ENCODE measurements around the gene MRPL23.

DNA sequence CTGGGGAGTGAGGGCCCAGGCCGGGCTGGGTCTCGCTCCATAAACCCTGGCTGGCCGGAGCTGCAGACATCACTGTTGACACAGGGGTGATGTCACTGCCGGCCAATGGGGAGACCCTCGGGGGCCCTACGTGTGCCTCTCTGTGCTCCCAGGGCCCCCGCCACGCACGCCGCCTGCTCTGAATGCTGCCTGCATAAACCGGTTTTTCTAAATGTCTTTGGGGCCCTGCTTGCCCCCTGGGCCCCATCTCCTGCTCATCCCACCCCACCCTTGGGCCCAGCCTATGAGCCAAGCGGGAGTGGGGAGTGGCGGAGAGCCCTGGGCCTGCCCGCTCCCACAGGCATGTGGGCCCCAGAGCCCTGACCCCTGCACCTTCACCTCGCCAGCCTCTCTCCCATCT, 42.8 kb downstream of the MRPL23 start:
- TF ChIP-seq, protein P1, sequence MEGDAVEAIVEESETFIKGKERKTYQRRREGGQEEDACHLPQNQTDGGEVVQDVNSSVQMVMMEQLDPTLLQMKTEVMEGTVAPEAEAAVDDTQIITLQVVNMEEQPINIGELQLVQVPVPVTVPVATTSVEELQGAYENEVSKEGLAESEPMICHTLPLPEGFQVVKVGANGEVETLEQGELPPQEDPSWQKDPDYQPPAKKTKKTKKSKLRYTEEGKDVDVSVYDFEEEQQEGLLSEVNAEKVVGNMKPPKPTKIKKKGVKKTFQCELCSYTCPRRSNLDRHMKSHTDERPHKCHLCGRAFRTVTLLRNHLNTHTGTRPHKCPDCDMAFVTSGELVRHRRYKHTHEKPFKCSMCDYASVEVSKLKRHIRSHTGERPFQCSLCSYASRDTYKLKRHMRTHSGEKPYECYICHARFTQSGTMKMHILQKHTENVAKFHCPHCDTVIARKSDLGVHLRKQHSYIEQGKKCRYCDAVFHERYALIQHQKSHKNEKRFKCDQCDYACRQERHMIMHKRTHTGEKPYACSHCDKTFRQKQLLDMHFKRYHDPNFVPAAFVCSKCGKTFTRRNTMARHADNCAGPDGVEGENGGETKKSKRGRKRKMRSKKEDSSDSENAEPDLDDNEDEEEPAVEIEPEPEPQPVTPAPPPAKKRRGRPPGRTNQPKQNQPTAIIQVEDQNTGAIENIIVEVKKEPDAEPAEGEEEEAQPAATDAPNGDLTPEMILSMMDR (IDR thresholded peaks at IDR 0.05), result no peak
- TF ChIP-seq POLR2A (IDR thresholded peaks at IDR 0.05), result no peak

Measured in adrenal gland (tissue), 5 donors.